SK-N-MC (cell line): ENCODE measurements around the gene WNT4.

Experiments
- DNase-seq: peaks from one replicate; pipeline ENCODE4 v3.0.0-alpha.2; 2011; ENCODE audit warnings: low read depth, low spot score
- H3K27ac ChIP-seq: fragments of 200-600 bp; sonication (generic); 2 replicates; pipeline ENCODE4 v1.5.1; 2016; ENCODE audit warnings: mixed run types
- H3K36me3 ChIP-seq: fragments of 200-600 bp; sonication (generic); 2 replicates; pipeline ENCODE4 v1.6.1; 2017; ENCODE audit warnings: antibody characterized with exemption, low read length, mixed read lengths; ENCODE audit not compliant: insufficient read depth
- H3K4me3 ChIP-seq: fragments of 200-600 bp; sonication (generic); 2 replicates; pipeline ENCODE4 v1.5.1; 2016
- H3K9ac ChIP-seq: fragments of 200-600 bp; sonication (generic); 2 replicates; pipeline ENCODE4 v1.8.0; 2017; ENCODE audit warnings: mixed run types, mixed read lengths; ENCODE audit not compliant: insufficient read length
- H3K9me3 ChIP-seq: fragments of 200-600 bp; sonication (generic); 2 replicates; pipeline ENCODE4 v1.6.1; 2017; ENCODE audit warnings: low read depth, mild to moderate bottlenecking, antibody characterized with exemption, low read length, moderate library complexity, mixed read lengths
- EZH2 ChIP-seq: fragments of 200-600 bp; sonication (generic); IDR thresholded peaks from one replicate; pipeline ENCODE4 v1.6.1; 2017; ENCODE audit warnings: antibody characterized with exemption
- FOXP2 ChIP-seq: optimal IDR thresholded peaks from 2 replicates; pipeline ENCODE3; 2011; ENCODE audit warnings: mild to moderate bottlenecking, moderate library complexity; ENCODE audit not compliant: insufficient read depth; ENCODE audit errors: extremely low read length, control extremely low read depth
- POLR2AphosphoS5 ChIP-seq: IDR thresholded peaks from 2 replicates; pipeline ENCODE4 v1.6.1; 2012; ENCODE audit warnings: mild to moderate bottlenecking, low read depth, low read length, borderline replicate concordance

Gene WNT4

DNA sequence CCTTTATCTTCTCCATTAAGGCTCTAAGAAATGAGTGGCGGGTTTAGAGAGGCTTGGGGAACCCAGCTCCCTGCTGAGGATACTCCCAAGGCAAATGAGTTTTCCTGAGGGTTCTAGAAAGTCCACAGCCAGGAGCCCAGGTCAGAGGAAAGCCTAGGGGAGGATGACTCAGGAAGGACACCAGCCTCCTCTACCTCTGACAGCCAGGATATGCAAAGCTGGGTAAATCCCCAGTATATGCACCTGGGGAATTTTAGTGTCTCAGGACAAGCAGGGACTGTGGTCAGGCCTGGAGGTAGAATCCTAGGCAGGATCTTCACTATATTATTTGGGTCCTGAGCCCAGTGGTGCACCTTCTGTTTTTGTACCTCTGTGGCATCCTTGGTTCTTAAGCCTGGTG, 23.5 kb upstream of the WNT4 start:
- Histone ChIP-seq H3K9ac (no peak overlapping the region), H3K36me3 (no peaks in the 10 kb centered on the region), H3K4me3 (no peak overlapping the region), H3K9me3 (no peaks in the 10 kb centered on the region), H3K27ac (no peak overlapping the region)
- DNase-seq, result no peak
- TF ChIP-seq EZH2 (no peak), POLR2AphosphoS5 (no peak), FOXP2 (no peak)

GRCh38 chr1:22164841-22165808, 22.2 kb upstream of the WNT4 start:
- Histone ChIP-seq H3K27ac (no peak overlapping the region), H3K9ac (no peak overlapping the region), H3K9me3 (no peaks in the 10 kb centered on the region), H3K36me3 (no peaks in the 10 kb centered on the region), H3K4me3 (no peak overlapping the region)
- DNase-seq, result no peak
- TF ChIP-seq EZH2, result no peak
- no peak for TF ChIP-seq FOXP2
- no peak for TF ChIP-seq POLR2AphosphoS5

- no peak overlapping the region for H3K27ac ChIP-seq
- no peak overlapping the region for H3K4me3 ChIP-seq
- TF ChIP-seq POLR2AphosphoS5 (no peak), FOXP2 (no peak)
- no peak overlapping the region for H3K9ac ChIP-seq
- H3K9me3 ChIP-seq, result no peaks in the 10 kb centered on the region
- no peaks in the 10 kb centered on the region for H3K36me3 ChIP-seq
- no peak for DNase-seq
Observed at GRCh38 chr1:22163564-22163963, 20.7 kb upstream of the WNT4 start.

DNA sequence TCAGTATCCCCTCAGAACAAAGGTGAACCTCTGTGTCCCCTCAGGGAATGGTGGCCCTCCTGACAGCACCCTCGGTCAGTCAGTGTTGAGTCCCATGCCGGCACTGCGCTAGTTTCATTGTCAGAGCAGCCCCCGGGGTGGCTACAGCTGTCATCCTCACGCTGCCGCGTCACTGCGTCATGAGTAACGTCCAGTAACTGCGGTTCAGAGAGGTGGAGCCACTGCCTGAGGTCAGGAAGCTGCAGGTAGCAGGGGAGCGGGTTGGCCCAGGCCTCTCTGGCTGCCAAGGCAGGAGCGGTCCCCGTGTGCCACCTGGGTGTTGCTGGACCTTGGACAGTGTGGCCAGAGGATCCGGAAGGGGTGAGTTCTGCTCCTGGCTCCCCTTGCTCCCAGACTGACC, 20.2 kb upstream of the WNT4 start:
- Histone ChIP-seq H3K36me3 (no peaks in the 10 kb centered on the region), H3K4me3 (no peak overlapping the region), H3K9ac (no peak overlapping the region), H3K9me3 (no peaks in the 10 kb centered on the region), H3K27ac (no peak overlapping the region)
- no peak for DNase-seq
- no peak for TF ChIP-seq POLR2AphosphoS5
- TF ChIP-seq EZH2, result no peak
- TF ChIP-seq FOXP2, result no peak

- Histone ChIP-seq H3K9me3 (no peaks in the 10 kb centered on the region), H3K9ac (no peak overlapping the region), H3K36me3 (no peaks in the 10 kb centered on the region), H3K4me3 (no peak overlapping the region), H3K27ac (no peak overlapping the region)
- TF ChIP-seq POLR2AphosphoS5, result no peak
- DNase-seq, result no peak
Observed at GRCh38 chr1:22159891-22160290, 17.0 kb upstream of the WNT4 start.

DNA sequence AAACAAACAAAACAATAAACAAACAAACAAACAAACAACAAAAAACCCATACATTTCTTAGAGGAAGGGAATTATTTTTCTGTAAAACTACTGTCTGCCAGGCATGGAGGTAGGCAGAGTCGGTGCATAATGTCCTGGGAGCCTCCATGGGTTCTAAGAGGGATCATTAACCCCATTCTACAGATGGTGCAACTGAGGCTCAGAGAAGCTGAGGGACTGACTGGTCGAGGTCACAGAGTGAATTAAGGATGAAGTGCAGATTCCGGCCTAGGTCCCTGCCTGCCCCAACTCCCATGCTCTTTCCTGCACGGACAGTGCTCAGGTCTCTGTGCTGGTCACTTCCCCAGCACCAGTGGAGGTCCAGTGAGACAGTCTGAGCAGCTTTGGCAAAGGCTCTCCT, 15.8 kb upstream of the WNT4 start:
- DNase-seq, result no peak
- Histone ChIP-seq H3K9me3 (no peaks in the 10 kb centered on the region), H3K4me3 (no peak overlapping the region), H3K27ac (no peak overlapping the region), H3K9ac (no peak overlapping the region), H3K36me3 (no peaks in the 10 kb centered on the region)
- TF ChIP-seq FOXP2 (no peak), EZH2 (no peak), POLR2AphosphoS5 (no peak)

DNA sequence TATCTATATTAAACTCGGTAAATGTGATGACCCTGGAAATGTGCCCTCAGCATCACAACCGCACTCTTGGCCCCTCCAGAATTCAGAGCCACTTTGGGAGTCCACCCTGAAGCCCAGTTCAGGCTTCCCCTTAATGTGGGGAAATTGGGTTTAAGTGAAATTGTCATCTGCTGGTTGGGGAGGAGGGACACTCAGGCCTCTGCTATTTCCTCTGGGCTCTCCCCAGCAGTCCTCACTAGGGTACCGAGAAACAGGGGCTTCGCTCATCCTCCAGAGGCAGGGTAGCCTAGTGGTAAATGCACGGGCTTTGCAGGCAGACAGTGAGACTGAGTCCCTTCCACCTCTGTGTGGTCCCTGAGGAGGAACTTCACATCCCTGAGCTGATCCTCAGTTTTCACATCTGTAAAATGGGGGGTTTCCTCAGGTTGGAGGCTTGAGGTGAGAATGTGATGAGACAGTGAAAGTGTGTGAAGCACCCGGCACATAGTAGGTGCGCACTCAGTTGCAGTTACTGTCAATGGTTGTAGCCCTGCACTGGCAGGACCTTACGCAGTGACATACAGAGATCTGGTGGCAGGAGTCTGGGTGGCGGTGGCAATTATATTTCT, 14.6 kb upstream of the WNT4 start:
- no peak overlapping the region for H3K4me3 ChIP-seq
- no peak overlapping the region for H3K27ac ChIP-seq
- DNase-seq, result no peak
- TF ChIP-seq FOXP2 (no peak), EZH2 (no peak), POLR2AphosphoS5 (no peak)
- H3K9me3 ChIP-seq, result no peaks in the 10 kb centered on the region
- no peaks in the 10 kb centered on the region for H3K36me3 ChIP-seq
- no peak overlapping the region for H3K9ac ChIP-seq

DNA sequence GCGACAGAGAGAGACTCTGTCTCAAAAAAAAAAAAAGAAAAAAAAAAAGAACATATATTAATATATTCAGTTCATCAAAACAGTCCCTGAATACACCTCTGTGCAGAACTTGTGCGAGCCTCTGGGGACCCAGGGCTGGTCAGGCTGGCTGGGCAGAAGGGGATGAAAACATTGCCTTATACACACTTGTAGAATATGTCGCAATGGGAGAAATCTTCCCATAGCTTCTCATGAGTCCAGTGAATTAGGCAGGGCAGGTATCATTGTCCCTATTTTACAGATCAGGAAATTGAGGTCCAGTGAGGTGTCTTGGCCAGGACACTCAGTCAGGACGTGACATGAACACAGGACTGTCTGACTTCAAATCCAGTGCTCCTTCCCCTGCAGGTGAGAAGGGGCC, 12.6 kb upstream of the WNT4 start:
- H3K9me3 ChIP-seq, result no peaks in the 10 kb centered on the region
- TF ChIP-seq EZH2 (no peak), POLR2AphosphoS5 (no peak), FOXP2 (no peak)
- H3K27ac ChIP-seq, result no peak overlapping the region
- H3K9ac ChIP-seq, result no peak overlapping the region
- DNase-seq, result no peak
- no peaks in the 10 kb centered on the region for H3K36me3 ChIP-seq
- no peak overlapping the region for H3K4me3 ChIP-seq

- DNase-seq, result no peak
- Histone ChIP-seq H3K9ac (no peak overlapping the region), H3K4me3 (no peak overlapping the region), H3K9me3 (no peaks in the 10 kb centered on the region), H3K27ac (no peak overlapping the region), H3K36me3 (no peaks in the 10 kb centered on the region)
- TF ChIP-seq EZH2, result no peak
- TF ChIP-seq FOXP2, result no peak
- TF ChIP-seq POLR2AphosphoS5, result no peak
Observed at GRCh38 chr1:22154626-22155025, 11.7 kb upstream of the WNT4 start.
